NCI-H2081 (cell line): ENCODE results near the gene TTLL4.

Experiments used
- DNase-seq, 2 experiments: peaks; one replicate each; lab custom pipeline; 2025; lab: John Stamatoyannopoulos, UW

The TTLL4 gene

GRCh38 chr2:218710687-218711549 is at the start of gene TTLL4:
TTLL4 (plus strand) TSS chr2:218710835; CDS start chr2:218737677, 26,842 bp downstream.
- peak; percentile 94 to 96 for DNase-seq

GRCh38 chr2:218662377-218662776 is 48.3 kb upstream of the TTLL4 start:
- DNase-seq, result no peak

GRCh38 chr2:218662827-218663226 is 47.8 kb upstream of the TTLL4 start:
- DNase-seq, result no peak

- DNase-seq, result no peak
Measured at GRCh38 chr2:218663901-218664300, 46.7 kb upstream of the TTLL4 start.

GRCh38 chr2:218664653-218665052 is 46.0 kb upstream of the TTLL4 start:
- DNase-seq, result no peak

- no peak for DNase-seq
Measured at GRCh38 chr2:218671097-218671653, 39.5 kb upstream of the TTLL4 start.

GRCh38 chr2:218671654-218672566 is 38.7 kb upstream of the TTLL4 start, which contains the start of the genes RNF25 and STK36:
RNF25 (minus strand) TSS chr2:218672002; CDS start chr2:218671970, 32 bp downstream.
STK36 (plus strand) TSS chr2:218672086; CDS start chr2:218672830, 744 bp downstream.
- DNase-seq, result peak; percentile 86 to 91

GRCh38 chr2:218679119-218679518 is 31.5 kb upstream of the TTLL4 start:
- DNase-seq, result no peak

GRCh38 chr2:218680061-218680460 is 30.6 kb upstream of the TTLL4 start:
- DNase-seq, result no peak

GRCh38 chr2:218687400-218688060 is 23.1 kb upstream of the TTLL4 start:
- peak; percentile 56 to 66 for DNase-seq

- no peak for DNase-seq
Measured at GRCh38 chr2:218691234-218691633, 19.4 kb upstream of the TTLL4 start.

- DNase-seq, result no peak
Measured at GRCh38 chr2:218694405-218695145, 16.1 kb upstream of the TTLL4 start.

GRCh38 chr2:218698885-218699284 is 11.8 kb upstream of the TTLL4 start:
- no peak for DNase-seq

GRCh38 chr2:218701806-218702205 is 8.8 kb upstream of the TTLL4 start:
- DNase-seq, result no peak

GRCh38 chr2:218703341-218703740 is 7.3 kb upstream of the TTLL4 start:
- DNase-seq, result no peak

GRCh38 chr2:218708086-218708485 is 2.5 kb upstream of the TTLL4 start:
- DNase-seq, result no peak

- DNase-seq, result no peak
Measured at GRCh38 chr2:218709908-218710307, 727 bp upstream of the TTLL4 start.

GRCh38 chr2:218710334-218710686 is 325 bp upstream of the TTLL4 start:
- DNase-seq, result no peak

GRCh38 chr2:218711550-218711929 is 905 bp downstream of the TTLL4 start:
- no peak for DNase-seq

GRCh38 chr2:218713922-218714321 is 3.3 kb downstream of the TTLL4 start:
- DNase-seq, result no peak

GRCh38 chr2:218716070-218716469 is 5.4 kb downstream of the TTLL4 start:
- no peak for DNase-seq
